GM19324 (cell line): ENCODE measurements around the gene TTYH3.

Source experiments
- ATAC-seq: cut with Tn5 transposase; IDR thresholded peaks from one replicate; pipeline ENCODE4 v1.9.1; 2021; ENCODE audit warnings: mild to moderate bottlenecking, moderate library complexity; ENCODE audit not compliant: unreplicated experiment, low FRiP score

TTYH3 gene

DNA sequence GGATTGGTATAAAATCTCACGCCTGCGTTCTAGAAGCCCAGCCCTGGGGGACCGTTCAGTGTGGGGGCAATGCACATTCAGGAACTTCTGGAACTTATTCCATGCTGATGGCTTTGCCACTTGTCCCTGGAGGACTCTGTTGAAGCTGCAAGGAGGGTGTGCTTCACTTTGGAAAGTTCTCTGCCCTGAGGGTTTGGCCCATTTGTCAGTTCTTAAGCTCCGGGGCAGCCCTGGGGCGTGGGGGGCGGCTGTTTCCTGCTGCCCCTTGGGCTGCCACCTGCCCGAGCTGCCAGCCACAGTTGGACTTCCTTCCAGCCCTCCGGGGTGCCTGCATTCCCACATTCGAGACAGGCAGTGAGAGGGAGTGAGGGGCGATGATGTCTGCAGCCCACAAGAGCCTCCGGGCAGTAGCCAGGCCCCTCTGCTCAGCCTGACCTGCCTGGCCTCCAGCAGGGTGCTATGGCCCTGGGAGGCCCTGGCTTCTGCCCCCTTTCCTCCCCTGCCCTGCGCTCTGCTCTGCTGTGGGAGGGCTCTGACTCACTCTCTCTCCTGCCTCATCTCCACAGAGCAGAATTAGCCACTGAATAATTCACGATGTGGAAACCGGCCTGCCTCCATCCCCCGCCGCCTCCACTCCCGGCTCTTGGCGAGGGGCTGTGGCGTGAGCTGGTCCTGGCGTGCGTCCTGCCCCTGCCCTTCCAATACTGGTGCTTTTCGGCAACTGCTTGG lies 1.9 kb downstream of the TTYH3 start:
- no peak for ATAC-seq

DNA sequence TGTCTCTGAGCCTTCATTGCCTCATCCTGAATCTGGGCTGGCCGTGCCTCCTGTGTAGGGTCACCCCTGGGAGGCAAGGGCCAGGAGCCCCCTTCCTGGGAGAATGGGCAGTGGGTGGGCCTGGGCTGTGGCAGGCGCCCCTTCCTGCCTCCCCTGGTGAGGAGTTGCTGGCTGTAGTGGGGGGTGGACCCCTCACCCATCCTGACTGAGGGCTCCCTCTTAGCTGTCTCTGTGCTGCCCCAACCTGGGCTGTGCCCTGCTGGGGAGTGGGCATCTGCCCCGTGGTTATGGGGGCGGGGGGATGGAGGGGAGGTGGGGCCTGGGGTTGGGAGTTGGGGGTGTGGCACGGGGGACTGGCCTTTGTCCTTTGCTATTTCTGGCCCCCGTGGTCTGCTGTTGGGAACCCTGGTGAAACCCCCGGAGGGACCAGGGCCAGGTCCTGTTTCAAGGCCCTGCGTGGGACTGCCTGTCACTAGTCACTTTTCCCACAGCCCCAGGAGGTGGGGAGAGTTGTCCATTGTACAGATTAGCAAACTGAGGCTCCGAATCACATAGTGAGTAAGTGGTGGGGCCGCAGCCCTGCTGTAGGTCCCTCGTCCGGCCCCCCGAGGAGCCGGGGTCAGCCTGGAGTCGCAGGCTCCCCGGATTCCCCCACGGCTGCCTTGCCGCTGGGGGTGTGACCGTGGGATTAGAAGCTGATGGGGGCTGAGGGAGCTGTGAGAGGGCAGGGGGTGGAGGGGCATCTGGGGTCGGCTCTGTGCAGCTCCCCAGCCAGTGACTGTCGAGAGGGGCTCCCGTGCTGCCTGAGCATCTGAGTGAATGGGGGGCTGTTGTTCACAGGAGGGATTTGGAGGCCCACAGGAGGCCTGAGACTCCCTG lies 2.7 kb downstream of the TTYH3 start:
- no peak for ATAC-seq

DNA sequence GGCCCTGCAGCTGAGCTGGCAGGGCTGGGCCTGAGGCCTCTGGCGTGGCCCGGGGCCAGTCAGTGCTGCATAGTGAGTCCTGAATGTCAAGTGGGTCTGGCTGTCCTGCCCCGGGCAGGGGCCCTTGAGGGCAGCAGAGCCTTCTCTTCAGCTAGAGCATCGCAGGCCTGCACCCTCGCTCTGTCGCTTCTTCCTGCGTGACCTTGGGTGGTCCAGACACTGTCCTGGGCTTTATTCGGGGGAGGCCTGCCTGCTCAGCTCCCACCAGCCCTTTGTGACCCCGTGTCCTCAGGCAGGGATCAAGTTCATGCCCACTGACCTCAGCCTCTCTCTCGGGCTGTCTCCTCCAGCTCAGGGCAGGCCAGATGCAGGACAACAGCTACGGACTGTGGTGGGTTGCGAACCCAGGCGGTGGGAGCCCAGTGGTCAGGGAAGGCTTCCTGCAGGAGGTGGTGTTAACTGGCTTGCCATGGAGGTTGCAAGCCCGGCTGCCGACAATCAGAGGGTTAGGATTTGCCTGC lies 3.4 kb downstream of the TTYH3 start:
- no peak for ATAC-seq

DNA sequence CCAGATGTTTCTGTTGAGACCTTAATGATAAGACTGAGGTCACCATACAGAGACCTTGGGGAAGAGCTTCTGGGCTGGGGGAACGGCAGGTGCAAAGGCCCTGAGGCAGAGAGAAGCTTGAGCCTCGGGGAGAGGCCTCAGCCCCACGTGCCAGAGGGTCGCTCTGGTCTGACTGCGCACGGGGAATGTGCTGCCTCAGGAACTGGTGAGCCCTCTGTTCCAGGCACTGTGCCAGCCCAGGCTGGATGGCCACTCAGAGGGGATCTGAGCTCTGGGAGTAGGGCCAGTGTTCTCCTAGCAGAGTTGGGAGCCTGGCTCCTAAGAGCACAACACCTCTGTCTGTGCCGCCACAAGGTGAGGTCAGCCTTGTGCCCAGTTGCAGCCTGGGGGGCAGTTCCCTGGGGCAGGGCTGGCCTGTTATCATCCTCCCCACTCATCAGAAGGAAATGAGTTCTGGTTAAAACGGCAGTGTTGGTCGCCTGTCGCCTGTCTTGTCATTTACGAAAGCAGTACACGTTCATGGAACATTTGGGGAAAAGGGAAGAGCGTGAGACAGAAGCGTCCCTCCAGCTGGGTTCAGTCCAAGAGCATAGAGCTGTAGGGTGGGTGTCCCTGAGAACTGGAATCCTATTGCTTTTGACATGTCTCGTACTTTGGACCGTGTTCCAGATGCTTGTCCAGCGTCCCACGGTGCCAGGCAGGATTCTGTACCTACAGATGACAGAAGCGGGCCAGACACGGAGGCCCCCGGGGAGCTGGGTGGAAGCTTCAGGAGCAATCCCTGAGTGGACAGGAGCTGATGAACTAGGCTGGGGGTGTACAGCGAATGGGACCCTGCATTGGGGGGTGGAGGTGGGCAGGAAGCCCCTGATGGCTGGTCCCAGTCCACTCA lies 4.3 kb downstream of the TTYH3 start:
- ATAC-seq = no peak

DNA sequence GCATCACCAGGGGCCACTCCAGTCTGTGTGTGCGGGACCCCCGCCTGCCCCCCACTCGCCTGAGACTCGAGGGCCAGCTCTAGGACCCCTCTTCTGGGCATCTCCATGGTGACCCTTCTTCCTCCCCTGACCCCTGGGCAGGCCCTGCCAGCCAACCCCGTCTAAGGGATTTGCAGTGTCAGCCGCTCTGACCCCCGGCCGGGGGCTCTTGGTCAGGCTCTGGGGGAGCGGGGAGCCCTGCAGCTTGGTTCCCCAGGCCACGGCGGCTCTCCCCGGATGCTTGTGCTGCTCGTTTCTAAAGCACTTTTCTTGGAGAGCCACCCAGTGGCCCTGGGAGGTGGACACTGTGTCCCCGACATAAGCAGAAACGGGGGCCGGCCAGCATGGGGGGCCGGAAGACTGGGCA lies 5.3 kb downstream of the TTYH3 start:
- no peak for ATAC-seq

DNA sequence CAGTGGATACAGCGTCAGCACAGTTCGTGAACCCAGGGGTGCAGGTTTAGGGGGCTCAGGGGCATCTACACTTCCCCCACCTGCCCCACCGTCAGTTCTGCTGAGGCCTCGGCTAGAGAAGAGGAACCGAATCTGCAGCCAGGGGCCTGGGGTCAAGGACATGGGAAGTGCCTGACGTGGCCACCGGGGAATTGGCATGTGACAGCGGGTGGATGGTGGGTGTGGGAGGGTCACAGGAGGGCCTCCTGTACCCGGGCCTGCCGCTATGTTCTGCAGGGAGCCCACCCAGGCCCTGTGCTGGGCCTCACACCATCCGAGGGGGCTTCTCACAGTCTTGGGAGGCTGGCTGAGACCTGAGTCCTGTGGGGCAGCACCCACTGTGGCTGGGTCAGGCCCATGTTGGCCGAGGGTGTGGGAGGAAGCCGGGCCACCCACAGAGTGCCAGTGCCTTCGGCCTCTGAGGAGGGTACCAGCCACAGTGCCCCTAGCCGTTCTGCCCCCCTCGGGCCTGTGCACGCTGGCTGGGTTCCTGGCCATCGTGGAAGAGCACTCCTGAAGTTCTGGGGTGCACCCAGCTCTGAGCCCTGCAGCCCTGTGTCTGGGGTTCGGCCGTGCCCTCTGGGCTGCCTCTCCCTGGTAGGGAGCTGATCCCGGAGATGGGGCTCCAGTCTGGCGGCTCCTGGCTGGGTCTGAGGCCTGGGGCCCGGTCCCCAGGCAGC lies 5.9 kb downstream of the TTYH3 start:
- no peak for ATAC-seq

DNA sequence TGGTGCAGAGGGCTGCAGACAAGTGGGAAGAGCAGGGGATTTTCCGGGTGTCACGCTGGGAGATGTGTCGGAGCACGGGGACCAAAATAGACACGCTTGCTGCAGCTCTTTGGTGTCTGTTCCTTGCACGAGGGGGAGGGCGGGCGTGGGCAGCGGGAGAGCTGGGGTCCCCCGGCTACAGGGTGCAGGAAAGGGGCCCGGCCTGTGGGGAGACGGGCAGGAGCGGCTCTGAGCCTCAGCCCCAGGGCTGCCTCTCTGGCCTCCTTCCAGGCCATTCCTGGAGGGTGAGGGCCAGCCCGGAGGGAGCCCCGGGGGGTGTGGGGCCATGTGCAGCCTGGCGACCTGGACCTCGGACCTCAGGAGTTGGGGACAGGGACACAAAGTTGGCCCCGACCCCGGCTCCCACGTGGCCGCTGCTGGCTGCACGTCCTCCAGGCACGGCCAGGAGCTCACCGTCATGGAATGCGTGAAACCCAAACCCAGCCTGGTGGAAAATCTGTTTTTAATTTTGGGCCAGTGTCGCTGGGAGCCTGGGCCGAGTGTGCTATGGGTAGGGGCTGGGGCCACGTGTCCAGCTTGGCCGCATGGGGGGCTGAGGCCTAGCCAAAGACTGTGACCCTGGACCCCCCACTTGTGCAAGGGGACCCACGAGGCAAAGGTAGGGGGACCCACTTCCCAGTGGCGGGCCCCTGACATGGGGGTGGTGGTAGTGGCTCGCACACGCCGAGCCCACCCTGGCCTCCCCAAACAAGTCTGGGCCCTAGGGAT lies 6.6 kb downstream of the TTYH3 start:
- ATAC-seq = no peak

DNA sequence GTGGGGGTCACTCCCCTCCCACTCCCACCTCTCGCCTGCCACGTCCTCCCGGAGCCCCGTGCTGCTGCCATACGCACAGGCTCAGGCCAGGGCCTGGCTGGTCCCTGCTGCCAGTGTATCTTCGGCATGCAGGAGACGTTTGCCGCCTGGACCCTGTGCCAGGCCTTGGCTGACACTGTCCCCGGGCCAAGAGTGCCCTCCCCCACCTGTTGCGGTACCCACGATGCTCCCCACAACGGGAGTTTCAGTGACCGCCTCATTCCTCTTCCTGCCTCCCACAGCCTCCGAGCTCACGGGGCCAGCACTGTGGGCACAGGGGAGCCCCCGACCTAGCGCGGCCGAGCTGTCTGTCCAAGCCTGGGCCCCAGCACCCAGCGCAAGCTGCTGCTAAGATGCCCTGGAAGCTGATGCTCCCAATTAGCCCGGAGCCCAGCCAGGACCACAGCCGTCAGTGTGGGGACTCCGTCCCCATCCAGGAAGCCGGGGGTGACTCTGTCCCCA lies 7.4 kb downstream of the TTYH3 start:
- no peak for ATAC-seq

DNA sequence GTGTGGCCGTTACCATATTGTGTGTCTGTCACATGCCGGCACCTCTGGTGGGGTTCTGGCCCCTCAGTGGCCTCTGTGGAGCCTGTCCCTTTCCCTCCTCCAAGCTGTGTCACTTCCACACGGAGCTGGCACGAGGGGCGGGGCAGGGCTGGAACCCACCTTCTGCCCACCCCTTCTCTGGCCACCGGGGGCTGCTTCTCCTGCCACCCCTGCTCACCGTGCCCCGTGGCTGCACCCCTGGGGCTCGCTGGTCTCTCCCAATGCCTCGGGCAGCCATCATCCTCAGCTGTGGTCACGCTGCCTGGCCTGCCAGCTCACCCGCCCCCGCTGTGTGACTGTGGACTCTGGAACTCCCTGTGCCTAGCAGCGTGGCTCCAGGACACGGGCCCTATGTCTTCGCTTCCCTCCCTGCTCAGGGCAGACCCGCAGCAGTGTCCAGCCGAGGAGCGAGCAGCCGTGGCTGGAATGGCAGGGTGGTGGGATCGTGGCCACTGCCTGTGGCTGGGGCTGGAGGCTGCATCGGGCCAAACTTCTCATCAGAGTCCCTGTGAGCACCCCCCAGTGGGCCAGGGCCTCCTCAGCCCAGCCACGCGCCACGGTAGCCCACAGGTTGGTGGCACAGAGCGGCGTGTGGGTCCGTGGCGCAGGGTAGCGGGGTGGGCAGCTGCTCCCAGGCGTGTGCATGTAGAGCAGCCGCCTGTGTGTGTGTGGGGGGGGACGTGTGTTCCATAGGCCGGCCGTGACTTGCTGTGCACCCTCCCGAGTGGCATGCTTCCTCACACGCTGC lies 8.1 kb downstream of the TTYH3 start:
- no peak for ATAC-seq

DNA sequence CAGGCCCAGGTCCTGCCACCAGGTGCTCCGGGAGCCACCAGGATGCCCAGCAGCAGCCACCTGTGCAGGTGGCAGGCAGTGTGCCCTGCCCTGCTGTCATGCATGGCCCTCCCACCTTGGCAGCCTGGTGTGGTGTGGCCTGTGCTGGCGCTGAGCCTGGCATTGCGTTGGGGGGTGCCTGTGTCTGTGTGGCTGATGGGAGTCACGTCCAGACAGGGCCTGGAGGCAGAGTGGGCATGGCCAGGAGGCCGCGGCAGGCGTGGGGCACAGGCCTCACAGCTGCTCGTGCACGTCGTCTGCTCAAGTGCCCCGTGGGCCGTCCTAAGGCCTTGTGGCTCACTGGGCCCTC lies 8.7 kb downstream of the TTYH3 start:
- no peak for ATAC-seq

DNA sequence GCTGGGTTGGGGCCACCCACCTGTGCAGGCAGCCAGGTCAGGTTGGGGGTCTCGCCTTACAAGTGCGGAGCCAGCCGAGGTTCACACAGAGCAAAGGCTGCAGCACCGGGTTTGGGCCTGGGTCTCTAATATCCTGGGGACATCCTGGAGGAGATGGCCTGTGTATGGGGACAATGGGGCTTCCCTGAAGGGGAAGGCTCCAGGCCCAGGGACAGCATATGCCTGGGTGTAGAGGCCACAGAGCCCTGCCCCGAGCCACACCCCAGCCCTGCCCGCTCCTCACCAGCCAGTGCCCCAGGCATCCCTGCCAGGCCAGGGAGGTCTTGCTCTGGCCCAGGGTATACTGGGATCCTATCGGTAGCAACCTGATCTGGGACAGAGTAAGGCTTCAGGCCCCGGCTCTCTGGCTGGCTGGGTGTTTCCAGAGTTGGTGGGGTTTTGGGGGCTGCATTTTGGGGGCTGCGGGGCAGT lies 9.1 kb downstream of the TTYH3 start:
- ATAC-seq = no peak

DNA sequence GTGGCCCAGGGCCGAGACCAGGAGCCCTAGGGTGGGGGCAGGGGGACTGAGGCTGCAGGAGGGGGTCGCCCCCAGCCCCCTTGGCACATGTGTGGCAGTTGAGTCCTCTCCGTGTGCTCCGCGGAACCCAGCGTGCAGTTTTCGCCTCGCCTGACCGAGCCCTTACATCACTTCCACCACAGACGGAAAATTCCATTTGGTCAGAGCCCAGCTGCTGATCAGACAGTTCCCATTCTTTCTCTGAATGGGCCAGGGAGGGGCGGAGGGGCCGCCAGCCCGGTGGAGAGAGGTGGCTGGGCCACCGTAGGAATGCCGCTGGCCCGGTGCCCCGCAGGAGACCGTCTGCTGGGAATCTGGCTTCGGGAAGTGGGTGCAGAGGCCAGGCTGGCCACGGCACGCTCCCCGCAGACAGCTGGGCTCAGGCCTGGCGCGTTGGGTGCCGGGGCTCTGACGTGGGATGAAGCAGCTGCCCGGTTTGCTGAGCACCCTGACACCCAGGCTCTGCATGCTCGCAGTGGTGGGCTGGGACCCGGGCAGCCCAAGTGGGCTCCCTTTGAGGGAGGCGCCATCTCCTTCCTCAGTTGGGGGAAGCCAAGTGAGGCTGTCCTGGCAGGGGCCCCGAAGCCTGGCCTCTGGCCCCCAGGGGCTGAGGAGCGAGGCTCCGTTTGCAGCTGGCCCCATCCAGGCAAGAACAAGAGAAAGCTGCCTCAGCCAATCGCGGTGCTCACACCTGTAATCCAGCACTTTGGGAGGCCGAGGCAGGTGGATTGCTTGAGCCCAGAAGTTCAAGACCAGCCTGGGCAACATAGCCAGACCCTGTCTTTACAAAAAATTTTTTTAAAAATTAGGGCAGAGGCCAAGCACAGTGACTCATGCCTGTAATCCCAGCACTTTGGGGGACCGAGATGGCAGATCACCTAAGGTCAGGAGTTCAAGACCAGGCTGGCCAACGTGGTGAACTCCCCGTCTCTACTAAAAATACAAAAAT lies 9.9 kb downstream of the TTYH3 start:
- ATAC-seq = no peak

DNA sequence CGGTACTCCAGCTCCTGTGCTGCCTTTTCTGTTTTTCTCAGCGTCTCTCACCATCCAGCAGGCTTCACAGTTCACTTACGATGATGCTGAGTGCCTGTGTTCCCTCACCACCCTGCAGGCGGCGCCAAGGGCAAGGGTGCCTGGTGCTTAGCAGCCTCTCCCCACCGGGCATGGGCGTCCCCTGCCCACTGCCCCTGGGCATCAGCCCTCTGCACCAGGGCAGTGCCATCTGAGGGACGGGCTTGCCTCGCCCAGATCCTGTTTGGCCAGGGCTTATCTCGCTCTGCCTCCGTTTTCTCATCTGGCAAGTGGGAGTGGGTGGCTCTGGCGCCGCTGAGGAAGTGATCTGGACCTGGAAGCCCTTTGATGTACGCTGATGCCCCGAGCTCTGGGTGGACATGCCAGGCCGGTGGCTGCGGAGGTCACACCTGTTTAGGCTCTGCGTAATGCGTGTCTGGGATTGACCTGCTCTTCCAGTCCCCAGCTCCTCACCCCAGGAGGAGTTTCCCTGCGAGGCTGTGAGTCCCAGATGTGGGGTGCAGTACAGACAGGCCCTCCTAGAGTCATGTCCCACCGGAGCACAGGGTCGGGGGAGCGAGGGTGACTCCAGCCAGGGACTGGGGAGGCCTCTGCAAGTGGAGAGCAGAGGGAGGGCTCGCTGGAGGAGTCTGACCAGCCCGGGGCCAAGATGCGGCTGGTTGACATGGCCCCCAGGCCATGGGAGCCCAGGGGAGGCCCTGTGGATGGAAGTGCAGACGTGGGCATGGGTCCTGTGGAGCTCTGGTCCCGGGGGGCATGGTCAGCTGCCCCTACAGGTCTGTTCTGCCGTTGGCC lies 11.8 kb downstream of the TTYH3 start:
- no peak for ATAC-seq

DNA sequence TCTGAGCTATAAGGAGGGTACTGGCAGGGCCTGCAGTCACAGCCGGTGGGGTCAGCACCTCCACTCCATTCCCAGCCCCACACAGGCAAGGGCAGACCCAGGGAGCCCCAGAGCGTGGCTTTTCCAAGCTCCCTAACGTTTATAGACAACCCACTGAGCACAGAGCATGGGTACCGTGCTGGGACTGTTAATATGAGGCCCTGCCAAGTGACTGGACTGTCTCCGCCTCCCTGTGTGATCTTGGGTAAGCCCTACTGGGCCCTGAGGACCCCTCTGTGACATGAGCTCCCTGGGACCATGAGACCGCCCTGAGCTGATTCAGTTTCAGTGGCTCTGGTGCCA lies 12.4 kb downstream of the TTYH3 start:
- ATAC-seq = no peak

DNA sequence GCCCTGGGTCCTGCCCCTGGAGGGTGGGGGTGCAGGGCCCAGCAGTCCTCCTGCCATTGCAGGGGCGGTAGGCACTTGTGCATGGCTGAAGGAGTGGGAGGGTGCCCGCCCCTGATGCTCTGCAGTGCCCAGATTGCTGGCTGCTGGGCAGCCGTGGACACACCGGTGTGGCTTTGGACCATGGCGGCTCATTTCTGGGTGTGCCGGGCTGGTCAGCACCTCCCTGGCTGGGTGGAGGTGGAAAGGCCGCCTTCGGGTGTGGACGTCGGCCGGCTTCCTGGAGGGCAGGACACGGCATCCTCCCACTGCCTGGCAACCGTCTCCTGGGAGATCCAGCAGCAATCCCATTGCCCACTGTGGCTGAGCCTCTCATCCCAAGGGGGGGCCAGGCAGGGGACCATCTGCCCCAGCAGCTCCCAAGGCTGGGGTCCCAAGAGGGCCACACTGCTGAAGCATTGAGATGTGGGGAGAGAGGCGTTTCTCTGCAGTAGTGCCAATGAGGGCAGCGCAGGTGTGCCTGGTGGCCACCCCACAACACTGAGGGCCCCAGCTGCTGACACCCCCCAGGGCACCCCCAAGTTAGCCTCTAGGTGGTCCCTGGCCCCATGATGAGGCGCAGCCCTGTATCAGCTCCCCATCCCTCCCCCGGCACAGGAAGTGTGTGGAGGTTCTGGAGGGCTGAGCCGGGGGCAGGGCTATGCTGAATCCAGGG lies 12.9 kb downstream of the TTYH3 start:
- ATAC-seq = no peak
